NCI-H1048 (cell line): ENCODE measurements around the gene SIRT4.
A peak's percentile ranks its signal among the peaks of the same experiment; 100 is the strongest.

Source experiments
- DNase-seq: peaks from one replicate; lab custom pipeline; 2025; lab: John Stamatoyannopoulos, UW

The SIRT4 gene

GRCh38 chr12:120278137-120279069, 23.7 kb upstream of the SIRT4 start:
- no peak for DNase-seq

GRCh38 chr12:120283318-120283717, 18.8 kb upstream of the SIRT4 start:
- DNase-seq: no peak

GRCh38 chr12:120284381-120284780, 17.7 kb upstream of the SIRT4 start:
- DNase-seq: no peak

DNA sequence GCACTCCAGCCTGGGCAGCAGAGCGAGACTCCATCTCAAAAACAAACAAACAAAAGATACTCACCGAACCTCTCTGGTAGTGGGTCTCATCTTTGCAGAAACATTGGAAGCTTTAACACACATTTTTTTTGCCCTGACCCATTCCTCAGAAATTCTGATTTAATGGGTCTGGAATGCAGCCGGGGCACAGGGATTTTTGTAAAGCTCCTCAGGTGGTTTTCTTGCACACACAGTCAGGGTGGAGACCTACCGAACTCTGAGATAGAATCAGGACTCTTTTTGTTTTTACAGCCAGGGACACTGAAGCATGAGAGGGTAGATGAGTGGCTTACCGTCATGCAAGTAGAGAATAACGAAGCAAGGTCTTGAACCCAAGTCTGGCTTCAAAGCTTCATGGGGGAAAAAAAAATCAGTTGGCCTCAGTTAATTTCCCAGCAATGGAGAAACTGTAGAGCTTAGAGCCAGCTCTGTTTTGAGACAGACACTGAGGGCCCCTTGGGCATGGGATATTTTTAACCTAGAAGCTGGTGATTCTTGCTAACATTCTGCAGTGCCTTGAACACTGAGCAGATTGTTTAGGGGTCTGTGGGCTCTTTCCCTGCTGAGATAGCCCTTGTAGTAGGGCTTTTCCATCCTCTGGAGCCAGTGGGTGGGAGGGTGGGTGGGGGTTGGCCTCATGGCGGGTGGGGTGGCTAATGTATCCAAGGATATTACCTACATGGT, 15.2 kb upstream of the SIRT4 start:
- no peak for DNase-seq

DNA sequence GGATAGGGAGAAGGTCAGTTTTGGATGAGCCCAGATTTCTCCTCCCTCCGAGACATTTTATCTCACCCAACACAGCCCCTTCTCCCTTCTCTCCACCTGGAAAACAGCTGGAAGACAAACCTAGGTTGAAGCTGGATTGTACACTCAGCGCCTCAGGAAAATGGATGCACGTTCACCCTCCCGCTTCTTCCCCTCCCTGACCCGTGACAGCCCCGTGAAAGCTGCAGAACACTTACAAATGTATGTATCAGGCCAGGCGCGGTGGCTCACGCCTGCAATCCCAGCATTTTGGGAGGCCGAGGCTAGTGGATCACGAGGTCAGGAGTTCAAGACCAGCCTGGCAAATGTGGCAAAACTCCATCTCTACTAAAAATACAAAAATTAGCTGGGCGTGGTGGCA, 14.6 kb upstream of the SIRT4 start:
- no peak for DNase-seq

DNA sequence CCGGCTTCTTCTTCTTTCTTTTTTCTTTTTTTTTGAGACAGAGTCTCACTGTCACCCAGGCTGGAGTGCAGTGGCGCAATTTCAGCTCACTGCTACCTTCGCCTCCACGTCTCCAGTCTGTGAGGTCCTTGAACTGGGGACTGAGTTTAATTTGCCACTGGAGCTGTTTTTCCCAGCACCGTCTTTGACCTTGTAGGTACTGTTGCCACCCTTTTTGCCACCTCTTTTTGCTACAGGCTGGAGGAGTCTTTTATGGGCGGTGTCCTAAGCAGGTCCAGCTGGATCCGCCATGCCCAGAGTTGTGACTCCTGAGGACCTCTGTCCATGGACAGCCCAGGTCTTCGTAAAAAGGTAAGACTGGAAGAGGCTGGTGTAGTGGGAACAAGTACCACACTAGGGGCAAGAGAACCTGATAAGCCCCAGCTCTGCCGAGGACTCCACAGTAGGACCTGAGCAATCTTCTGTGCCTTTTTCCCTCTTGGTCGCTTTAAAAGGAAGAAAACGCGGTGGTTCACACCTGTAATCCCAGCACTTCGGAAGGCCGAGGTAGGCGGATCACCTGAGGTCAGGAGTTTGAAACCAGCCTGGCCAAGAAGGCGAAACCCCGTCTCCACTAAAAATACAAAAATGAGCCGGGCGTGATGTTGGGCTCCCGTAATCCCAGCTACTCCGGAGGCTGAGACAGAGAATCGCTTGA, 11.4 kb upstream of the SIRT4 start:
- DNase-seq: no peak

DNA sequence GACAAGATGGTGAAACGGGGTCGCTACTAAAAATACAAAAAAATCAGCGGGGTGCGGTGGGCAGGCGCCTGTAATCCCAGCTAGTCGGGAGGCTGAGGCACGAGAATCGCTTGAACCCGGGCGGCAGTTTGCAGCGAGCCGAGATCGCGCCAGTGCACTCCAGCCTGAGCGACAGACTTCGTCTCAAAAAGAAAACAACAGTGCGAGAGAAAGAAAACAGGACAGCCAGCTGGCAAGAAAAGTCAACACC, 9.8 kb upstream of the SIRT4 start:
- DNase-seq: no peak

- peak; percentile 72 for DNase-seq
Observed at GRCh38 chr12:120292661-120293531, 9.2 kb upstream of the SIRT4 start, which contains the start of gene RNU4-1. RNU4-1 (minus strand) TSS chr12:120293237.

DNA sequence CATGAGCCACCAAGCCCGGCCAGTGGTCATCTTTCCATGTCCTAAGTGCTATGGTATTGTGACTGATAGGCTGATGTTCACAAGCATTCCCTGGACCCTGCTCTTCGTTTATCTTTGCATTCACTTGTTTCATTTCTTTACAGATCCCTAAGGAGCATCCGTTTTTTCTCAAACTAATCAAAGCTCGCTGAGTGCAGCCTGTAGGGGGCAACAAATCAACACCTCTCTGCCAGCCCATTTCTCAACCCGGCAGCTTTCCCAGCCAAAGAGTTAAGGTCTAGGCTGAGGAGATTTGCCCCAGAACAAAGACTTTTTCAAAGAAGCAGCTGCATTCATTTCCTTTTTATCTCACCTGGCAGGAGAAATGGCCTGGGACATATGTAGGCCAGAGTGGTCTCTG, 12.1 kb downstream of the SIRT4 start:
- DNase-seq: no peak

GRCh38 chr12:120316798-120317223, 14.7 kb downstream of the SIRT4 start:
- DNase-seq: no peak

GRCh38 chr12:120317224-120318105, 15.3 kb downstream of the SIRT4 start:
- DNase-seq: peak; percentile 99

- DNase-seq: no peak
Observed at GRCh38 chr12:120321382-120322202, 19.5 kb downstream of the SIRT4 start.

GRCh38 chr12:120323772-120324171, 21.7 kb downstream of the SIRT4 start:
- no peak for DNase-seq

DNA sequence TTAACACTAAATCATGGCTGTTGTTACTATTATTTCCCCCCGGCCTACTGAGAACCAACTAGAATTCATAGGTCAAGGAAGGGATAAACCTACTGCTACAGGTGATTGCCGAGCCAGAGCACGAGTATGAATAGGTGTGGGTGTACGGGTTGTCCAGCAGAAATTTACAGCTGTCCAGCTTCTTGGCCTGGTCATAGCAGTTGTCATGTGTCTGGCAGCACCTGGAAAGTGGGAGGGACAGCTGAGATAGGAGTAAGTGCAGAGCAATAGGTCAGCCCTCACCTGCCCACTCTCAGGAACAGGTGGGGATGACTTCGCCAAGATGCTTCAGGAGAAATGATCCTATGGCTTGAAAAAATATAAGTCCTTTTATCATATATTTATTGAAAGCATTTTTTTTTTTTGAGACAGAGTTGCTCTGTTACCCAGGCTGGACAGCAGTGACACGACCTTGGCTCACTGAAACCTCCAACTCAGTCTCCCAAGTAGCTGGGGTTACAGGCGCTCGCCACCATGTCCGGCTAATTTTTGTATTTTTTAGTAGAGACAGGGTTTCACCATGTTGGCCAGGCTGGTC, 22.8 kb downstream of the SIRT4 start:
- no peak for DNase-seq

DNA sequence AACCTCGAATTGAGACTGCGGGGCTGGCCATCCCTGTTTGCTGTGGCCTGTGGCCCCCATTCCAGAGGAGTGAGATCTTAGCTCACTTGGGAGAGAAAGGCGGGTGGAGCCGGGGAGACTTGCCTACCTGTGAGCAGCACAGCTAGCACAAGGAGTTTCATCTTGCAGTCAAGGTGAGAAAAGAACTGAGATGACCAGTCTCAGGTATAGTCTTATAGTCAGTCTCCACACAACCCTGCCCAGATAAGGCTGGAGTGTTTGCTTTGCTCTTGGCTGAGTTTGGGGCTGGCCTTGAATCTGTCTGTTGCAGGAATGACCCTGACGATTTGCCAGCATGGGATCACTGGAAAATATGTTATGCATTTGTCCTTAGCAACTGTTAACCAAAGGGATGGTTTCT, 25.5 kb downstream of the SIRT4 start, which contains the start of gene PLA2G1B:
TSS of gene PLA2G1B (minus strand) at position 187 of the 400 bp plus-strand sequence. CDS start at position 161, 26 bp downstream.
- no peak for DNase-seq

GRCh38 chr12:120328228-120328627, 26.1 kb downstream of the SIRT4 start:
- DNase-seq: no peak

- no peak for DNase-seq
Observed at GRCh38 chr12:120331390-120331789, 29.3 kb downstream of the SIRT4 start.

- DNase-seq: no peak
Observed at GRCh38 chr12:120332041-120332440, 29.9 kb downstream of the SIRT4 start.

DNA sequence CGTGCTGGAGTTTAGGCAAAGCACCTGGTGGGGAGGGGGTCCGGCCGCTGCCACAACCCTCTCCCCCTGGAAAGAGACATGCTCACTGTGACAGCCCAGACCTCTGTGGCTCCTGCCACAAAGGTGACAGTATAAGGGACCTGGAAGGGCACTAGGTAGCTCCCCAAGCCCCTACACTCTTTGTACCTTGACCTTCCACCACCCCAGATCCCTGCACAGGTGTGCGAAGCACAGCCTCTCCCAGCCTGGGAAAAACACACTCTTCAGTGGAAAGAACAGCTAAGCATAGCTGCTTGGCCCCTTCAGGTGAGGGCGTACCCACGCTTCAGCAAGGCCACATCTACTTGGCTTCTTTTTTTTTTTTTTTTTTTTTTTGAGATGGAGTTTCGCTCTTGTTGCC, 30.4 kb downstream of the SIRT4 start:
- no peak for DNase-seq
